ENCODE measurements around the gene CCDC102A. TPM values are rescaled to one million over a fixed set of nuclear protein-coding genes. Genes with fewer than 3 reads are reported as not detected.

The CCDC102A gene
- total RNA-seq, 2 donors from 2014 or later = 10.6 to 22.4 TPM

Other genes starting within 250 kb of the CCDC102A start
- gene CCL22, start 177.8 kb downstream of the CCDC102A start, total RNA-seq = not detected
- 10 to 100 TPM; 14.5 to 19.1 TPM for gene CX3CL1, start 164.1 kb downstream of the CCDC102A start, total RNA-seq
- gene CCL17, start 131.8 kb downstream of the CCDC102A start, total RNA-seq = not detected
- 10 to 100 TPM; 13.5 to 19.4 TPM for gene CIAPIN1, start 89.2 kb downstream of the CCDC102A start, total RNA-seq
- 10 to 100 TPM; 38.7 to 56.0 TPM for gene COQ9, start 89.1 kb downstream of the CCDC102A start, total RNA-seq
- 10 to 100 TPM; 34.9 to 77.3 TPM for gene POLR2C, start 73.9 kb downstream of the CCDC102A start, total RNA-seq
- gene DOK4, start 50.1 kb downstream of the CCDC102A start, total RNA-seq = 10 to 100 TPM; 33.0 to 36.1 TPM
- gene ADGRG5, start 6.1 kb upstream of the CCDC102A start, total RNA-seq = under 1 TPM; 0.78 to 0.99 TPM
- 10 to 100 TPM; 53.7 to 61.6 TPM for gene ADGRG1, start 92.1 kb upstream of the CCDC102A start, total RNA-seq
- 1 to 10 TPM; 2.0 to 6.0 TPM for gene ADGRG3, start 131.7 kb upstream of the CCDC102A start, total RNA-seq
- gene DRC7, start 158.2 kb upstream of the CCDC102A start, total RNA-seq = 1 to 10 TPM in 1 of 2 donors, not detected in 1; 1.3 TPM
- 10 to 100 TPM; 13.7 to 14.2 TPM for gene KATNB1, start 199.2 kb upstream of the CCDC102A start, total RNA-seq

Measured in body of pancreas (tissue), 2 donors.